H9 (cell line): ENCODE measurements around the gene UMAD1. TPM values are rescaled to one million over a fixed set of nuclear protein-coding genes. Genes with fewer than 3 reads are reported as not detected.

ENCODE experiments used
- DNase-seq: peaks from one replicate; pipeline ENCODE4 v3.0.0-alpha.2; 2017
- H2AFZ ChIP-seq: one replicate; pipeline ENCODE4 v1.6.1; 2013; ENCODE audit warnings: mild to moderate bottlenecking, low read length, control low read depth, moderate library complexity
- H2AK5ac ChIP-seq: 2 replicates; pipeline ENCODE4 v1.6.1; 2013; ENCODE audit warnings: low read length, control low read depth, mixed read lengths; ENCODE audit not compliant: insufficient read length
- H2BK120ac ChIP-seq: one replicate; pipeline ENCODE4 v1.6.1; 2013; ENCODE audit warnings: low read depth, mild to moderate bottlenecking, low read length, control low read depth, inconsistent platforms; ENCODE audit not compliant: poor library complexity, severe bottlenecking
- H2BK12ac ChIP-seq: 2 replicates; pipeline ENCODE4 v1.6.1; 2013; ENCODE audit warnings: low read length, control low read depth, mixed read lengths, low read depth; ENCODE audit not compliant: insufficient read length
- H2BK15ac ChIP-seq: 2 replicates; pipeline ENCODE4 v1.6.1; 2013; ENCODE audit warnings: low read depth, low read length, control low read depth
- H2BK20ac ChIP-seq: one replicate; pipeline ENCODE4 v1.6.1; 2013; ENCODE audit warnings: low read depth, mild to moderate bottlenecking, low read length, control low read depth, inconsistent platforms; ENCODE audit not compliant: poor library complexity, severe bottlenecking
- H2BK5ac ChIP-seq: 2 replicates; pipeline ENCODE4 v1.6.1; 2013; ENCODE audit warnings: low read length, control low read depth, mixed read lengths; ENCODE audit not compliant: insufficient read length
- H3K14ac ChIP-seq: 2 replicates; pipeline ENCODE4 v1.6.1; 2013; ENCODE audit warnings: low read length, control low read depth; ENCODE audit not compliant: insufficient read depth
- H3K18ac ChIP-seq: 2 replicates; pipeline ENCODE4 v1.6.1; 2013; ENCODE audit warnings: low read depth, mild to moderate bottlenecking, mixed read lengths, low read length, control low read depth; ENCODE audit not compliant: insufficient read length
- H3K23ac ChIP-seq: 2 replicates; pipeline ENCODE4 v1.6.1; 2013; ENCODE audit warnings: low read length, control low read depth, mixed read lengths, low read depth; ENCODE audit not compliant: insufficient read length
- H3K23me2 ChIP-seq: 2 replicates; pipeline ENCODE4 v1.6.1; 2013; ENCODE audit warnings: low read depth, mild to moderate bottlenecking, mixed read lengths, low read length, control low read depth; ENCODE audit not compliant: insufficient read length, poor library complexity, severe bottlenecking
- H3K27ac ChIP-seq: 2 replicates; pipeline ENCODE4 v1.5.1; 2013; ENCODE audit warnings: low read length, control low read depth, mixed read lengths, low read depth; ENCODE audit not compliant: insufficient read length
- H3K27me3 ChIP-seq: 2 replicates; pipeline ENCODE4 v1.6.1; 2013; ENCODE audit warnings: low read length, control low read depth, inconsistent platforms; ENCODE audit not compliant: insufficient read depth
- H3K4ac ChIP-seq: 2 replicates; pipeline ENCODE4 v1.6.1; 2013; ENCODE audit warnings: low read depth, mild to moderate bottlenecking, control low read depth, inconsistent platforms, low read length, moderate library complexity
- H3K4me1 ChIP-seq: 2 replicates; pipeline ENCODE4 v1.6.1; 2013; ENCODE audit warnings: low read length, control low read depth, inconsistent platforms; ENCODE audit not compliant: insufficient read depth
- H3K4me2 ChIP-seq: 2 replicates; pipeline ENCODE4 v1.6.1; 2013; ENCODE audit warnings: low read length, control low read depth, mixed read lengths; ENCODE audit not compliant: insufficient read length, insufficient read depth
- H3K56ac ChIP-seq: 2 replicates; pipeline ENCODE4 v1.6.1; 2013; ENCODE audit warnings: low read depth, mild to moderate bottlenecking, mixed read lengths, low read length, control low read depth; ENCODE audit not compliant: insufficient read length
- H3K79me1 ChIP-seq: 2 replicates; pipeline ENCODE4 v1.6.1; 2013; ENCODE audit warnings: low read depth, mild to moderate bottlenecking, moderate library complexity, low read length, control low read depth, inconsistent platforms; ENCODE audit not compliant: insufficient read depth, poor library complexity, severe bottlenecking
- H3K79me2 ChIP-seq: 2 replicates; pipeline ENCODE4 v1.6.1; 2013; ENCODE audit warnings: low read length, control low read depth, inconsistent platforms; ENCODE audit not compliant: insufficient read depth
- H3K9ac ChIP-seq: 2 replicates; pipeline ENCODE4 v1.6.1; 2013; ENCODE audit warnings: low read length, control low read depth, mixed read lengths; ENCODE audit not compliant: insufficient read length; ENCODE audit errors: extremely low read depth
- H3K9me3 ChIP-seq: one replicate; pipeline ENCODE4 v1.6.1; 2013; ENCODE audit warnings: low read depth, low read length, inconsistent platforms; ENCODE audit not compliant: control insufficient read depth
- H3T11ph ChIP-seq: one replicate; pipeline ENCODE4 v1.6.1; 2013; ENCODE audit warnings: mild to moderate bottlenecking, low read length, control low read depth, inconsistent platforms
- H4K20me1 ChIP-seq: one replicate; pipeline ENCODE4 v1.6.1; 2013; ENCODE audit not compliant: control insufficient read depth, insufficient read length, insufficient read depth
- H4K5ac ChIP-seq: 2 replicates; pipeline ENCODE4 v1.6.1; 2013; ENCODE audit warnings: low read depth, mild to moderate bottlenecking, mixed read lengths, low read length, control low read depth; ENCODE audit not compliant: insufficient read length
- H4K8ac ChIP-seq: replicated peaks from 2 replicates; pipeline ENCODE4 v1.6.1; 2013; ENCODE audit warnings: low read length, control low read depth, mixed read lengths, low read depth; ENCODE audit not compliant: insufficient read length
- H4K91ac ChIP-seq: 2 replicates; pipeline ENCODE4 v1.6.1; 2013; ENCODE audit warnings: low read depth, mild to moderate bottlenecking, moderate library complexity, mixed read lengths, low read length, control low read depth; ENCODE audit not compliant: insufficient read length
- H3K27ac Mint-ChIP-seq, 3 experiments: 2 replicates in 2 of 3; 3 replicates in 1 of 3; pipeline ENCODE4 v1.8.0; 2020 to 2021; ENCODE audit warnings: mixed read lengths in 3 of 3, mild to moderate bottlenecking in 1 of 3, moderate library complexity in 1 of 3
- H3K27me3 Mint-ChIP-seq: 2 replicates; pipeline ENCODE4 v1.8.0; 2021; ENCODE audit warnings: low read depth, mild to moderate bottlenecking, moderate library complexity, mixed read lengths
- H3K36me3 Mint-ChIP-seq, 3 experiments: 2 replicates in 2 of 3; 3 replicates in 1 of 3; pipeline ENCODE4 v1.8.0; 2020 to 2021; ENCODE audit warnings: low read depth in 3 of 3, mixed read lengths in 3 of 3; ENCODE audit not compliant: insufficient read depth in 1 of 3
- H3K4me1 Mint-ChIP-seq, 2 experiments: 2 replicates each; pipeline ENCODE4 v1.8.0; 2020; ENCODE audit warnings: mixed read lengths in 2 of 2
- H3K4me3 Mint-ChIP-seq, 2 experiments: 2 replicates in 1 of 2; 3 replicates in 1 of 2; pipeline ENCODE4 v1.8.0; 2020 to 2021; ENCODE audit warnings: mild to moderate bottlenecking in 2 of 2, mixed read lengths in 2 of 2, moderate library complexity in 1 of 2
- H3K9me3 Mint-ChIP-seq, 2 experiments: 2 replicates in 1 of 2; 3 replicates in 1 of 2; pipeline ENCODE4 v1.8.0; 2020; ENCODE audit warnings: mild to moderate bottlenecking in 2 of 2, mixed read lengths in 2 of 2, moderate library complexity in 1 of 2
- WGBS: extraction: QIAGEN DNeasy Blood & Tissue Kit; methylation state at CpG from one replicate; pipeline ENCODE4 v1.1.7; 2013; ENCODE audit warnings: missing lambda C conversion rate, low lambda C conversion rate, mixed read lengths; ENCODE audit not compliant: insufficient read length; ENCODE audit errors: extremely low coverage; 5-methylcytosine and 5-hydroxymethylcytosine counted together
- total RNA-seq: library from RNA; stranded (reverse); gene quantifications from 2 replicates; pipeline ENCODE4 v1.2.1, GENCODE V29; 2021
- TF ChIP-seq, protein P1 (sequence below): fragments of 200-600 bp; sonication (generic); conservative IDR thresholded peaks from 3 replicates; pipeline ENCODE4 v1.8.0; 2021; ENCODE audit warnings: antibody characterized with exemption, mild to moderate bottlenecking

UMAD1 gene
- total RNA-seq, 1 experiment from 2014 or later, result 8.9 TPM

DNA sequence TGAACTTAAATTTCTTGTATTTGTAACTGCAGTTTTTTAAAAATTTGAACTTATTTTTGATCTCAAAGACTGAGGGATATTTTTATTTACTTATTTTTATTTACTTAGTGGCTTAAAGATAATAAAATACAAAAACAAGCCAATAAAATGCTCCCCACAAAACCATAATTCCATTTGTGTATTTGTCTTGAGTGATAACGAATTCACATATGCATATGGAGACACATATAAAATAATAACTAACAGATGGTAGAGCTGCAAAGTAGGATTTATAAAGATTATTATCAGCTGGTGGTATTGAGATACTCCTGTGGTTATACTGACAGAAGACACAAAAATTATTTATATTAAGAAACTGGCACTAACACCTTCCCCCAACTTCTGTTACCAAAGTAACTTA lies 168.1 kb downstream of the UMAD1 start:
- Histone ChIP-seq H3K23me2 (no peaks in the 10 kb centered on the region), H4K5ac (no peak overlapping the region), H2AK5ac (no peak overlapping the region), H4K8ac (no peak overlapping the region), H2BK5ac (no peak overlapping the region), H2BK15ac (no peak overlapping the region), H3K9me3 (no peaks in the 10 kb centered on the region), H4K20me1 (peaks cover 2% of the 10 kb centered on the region), H3K4me1 (no peaks in the 10 kb centered on the region), H3K56ac (no peak overlapping the region), H4K91ac (no peak overlapping the region), H2AFZ (no peak overlapping the region), H3K18ac (no peak overlapping the region), H2BK20ac (no peak overlapping the region), H3K4me2 (no peak overlapping the region), H3K27me3 (no peaks in the 10 kb centered on the region), H3K79me2 (no peaks in the 10 kb centered on the region), H2BK12ac (no peak overlapping the region), H3K23ac (no peak overlapping the region), H3K4ac (no peak overlapping the region), H3K14ac (no peak overlapping the region), H3K9ac (no peak overlapping the region), H3K27ac (no peak overlapping the region), H3K79me1 (no peaks in the 10 kb centered on the region), H2BK120ac (no peak overlapping the region), H3T11ph (no peak overlapping the region)
- Mint-ChIP-seq H3K4me3 (no peak overlapping the region), H3K9me3 (no peaks in the 10 kb centered on the region), H3K4me1 (peaks cover 3 to 4% of the 10 kb centered on the region in 2 experiments), H3K36me3 (no peaks in the 10 kb centered on the region), H3K27me3 (no peaks in the 10 kb centered on the region), H3K27ac (no peak overlapping the region)
- no CpG with 5 or more reads among the region's 1 CpG for WGBS
- DNase-seq, result no peak
- TF ChIP-seq, protein P1, sequence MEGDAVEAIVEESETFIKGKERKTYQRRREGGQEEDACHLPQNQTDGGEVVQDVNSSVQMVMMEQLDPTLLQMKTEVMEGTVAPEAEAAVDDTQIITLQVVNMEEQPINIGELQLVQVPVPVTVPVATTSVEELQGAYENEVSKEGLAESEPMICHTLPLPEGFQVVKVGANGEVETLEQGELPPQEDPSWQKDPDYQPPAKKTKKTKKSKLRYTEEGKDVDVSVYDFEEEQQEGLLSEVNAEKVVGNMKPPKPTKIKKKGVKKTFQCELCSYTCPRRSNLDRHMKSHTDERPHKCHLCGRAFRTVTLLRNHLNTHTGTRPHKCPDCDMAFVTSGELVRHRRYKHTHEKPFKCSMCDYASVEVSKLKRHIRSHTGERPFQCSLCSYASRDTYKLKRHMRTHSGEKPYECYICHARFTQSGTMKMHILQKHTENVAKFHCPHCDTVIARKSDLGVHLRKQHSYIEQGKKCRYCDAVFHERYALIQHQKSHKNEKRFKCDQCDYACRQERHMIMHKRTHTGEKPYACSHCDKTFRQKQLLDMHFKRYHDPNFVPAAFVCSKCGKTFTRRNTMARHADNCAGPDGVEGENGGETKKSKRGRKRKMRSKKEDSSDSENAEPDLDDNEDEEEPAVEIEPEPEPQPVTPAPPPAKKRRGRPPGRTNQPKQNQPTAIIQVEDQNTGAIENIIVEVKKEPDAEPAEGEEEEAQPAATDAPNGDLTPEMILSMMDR, result no peak
